Fibroblast of skin of left biceps (primary cell): ENCODE results near the gene RPL28.
A peak's percentile ranks its signal among the peaks of the same experiment; 100 is the strongest.
"Not testable (repeated sequence)": the region's sequence is repeated elsewhere in the genome, so short reads cannot be mapped to it uniquely, and the experiment has no call there.

Experiments
- DNase-seq, 2 experiments: peaks; one replicate each; pipeline ENCODE4 v3.0.0-alpha.2; 2013; ENCODE audit warnings: low read depth in 2 of 2

The RPL28 gene

GRCh38 chr19:55391702-55392615 is 6.2 kb downstream of the RPL28 start:
- DNase-seq = no peak

DNA sequence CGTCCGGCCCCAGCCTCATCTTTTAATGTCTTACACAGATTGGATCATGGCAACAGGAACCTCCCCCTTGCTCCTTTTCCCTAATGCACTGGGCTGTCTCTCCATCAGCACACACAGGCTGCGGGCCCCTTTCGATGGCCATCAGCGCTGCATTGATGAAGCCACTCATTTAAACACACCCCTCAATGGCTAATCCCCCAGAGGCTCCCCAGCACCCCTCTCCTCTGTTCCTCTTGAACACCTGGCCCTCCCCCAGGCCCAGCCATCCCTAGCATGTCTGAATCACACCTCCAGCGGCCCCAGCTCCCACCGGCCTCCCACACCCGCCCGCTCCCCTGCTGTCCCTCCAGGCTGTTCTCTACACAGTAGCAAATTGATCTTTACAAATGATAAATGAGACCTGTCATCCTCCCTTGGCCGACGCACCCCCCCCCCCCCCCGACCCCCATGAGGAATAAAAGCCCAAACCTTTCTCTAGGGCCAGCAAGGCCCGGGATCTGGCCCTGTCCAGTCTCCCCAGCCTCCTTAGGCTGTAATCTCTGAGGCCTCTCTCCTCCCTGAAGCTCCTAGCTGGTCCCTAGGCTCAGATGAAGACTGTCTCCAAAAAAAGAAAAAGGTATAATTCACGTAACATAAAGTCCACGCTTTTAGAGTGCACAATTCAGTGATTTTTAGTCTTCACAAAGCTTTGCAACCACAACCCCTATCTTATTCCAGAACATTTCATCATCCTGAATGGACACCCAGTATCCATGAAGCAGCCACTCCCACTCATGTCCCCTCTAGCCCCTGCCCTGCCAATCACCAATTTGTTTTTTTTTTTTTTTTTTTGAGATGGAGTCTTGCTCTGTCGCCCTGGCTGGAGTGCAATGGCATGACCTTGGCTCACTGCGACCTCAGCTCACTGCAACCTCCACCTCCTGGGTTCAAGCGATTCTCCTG is 7.4 kb downstream of the RPL28 start:
- no peak for DNase-seq

GRCh38 chr19:55398200-55398925 is 12.6 kb downstream of the RPL28 start:
- no peak for DNase-seq

GRCh38 chr19:55400281-55401087 is 14.8 kb downstream of the RPL28 start:
- DNase-seq = no peak

DNA sequence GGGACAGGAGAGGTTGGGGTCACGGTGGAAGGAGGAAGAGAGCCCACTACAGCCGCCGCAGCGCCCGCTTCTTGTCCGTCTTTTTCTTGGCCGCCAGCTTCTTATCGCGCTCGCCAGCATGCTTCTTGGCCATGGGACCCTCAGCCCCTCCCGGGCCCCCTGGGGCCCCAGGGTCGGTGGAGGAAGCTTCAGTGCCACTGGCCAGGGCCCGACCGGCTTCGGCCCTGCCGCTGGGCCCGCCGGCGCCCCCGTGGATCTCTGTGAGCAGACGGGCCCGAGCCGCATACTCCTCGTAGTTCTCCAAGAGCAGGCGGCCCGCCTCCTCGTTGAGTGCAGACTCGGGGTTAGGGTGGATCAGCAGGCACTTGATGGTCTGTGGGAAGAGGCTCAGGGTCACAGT is 15.7 kb downstream of the RPL28 start:
- DNase-seq = not testable (repeated sequence)

GRCh38 chr19:55402509-55402908 is 16.8 kb downstream of the RPL28 start:
- DNase-seq = no peak

DNA sequence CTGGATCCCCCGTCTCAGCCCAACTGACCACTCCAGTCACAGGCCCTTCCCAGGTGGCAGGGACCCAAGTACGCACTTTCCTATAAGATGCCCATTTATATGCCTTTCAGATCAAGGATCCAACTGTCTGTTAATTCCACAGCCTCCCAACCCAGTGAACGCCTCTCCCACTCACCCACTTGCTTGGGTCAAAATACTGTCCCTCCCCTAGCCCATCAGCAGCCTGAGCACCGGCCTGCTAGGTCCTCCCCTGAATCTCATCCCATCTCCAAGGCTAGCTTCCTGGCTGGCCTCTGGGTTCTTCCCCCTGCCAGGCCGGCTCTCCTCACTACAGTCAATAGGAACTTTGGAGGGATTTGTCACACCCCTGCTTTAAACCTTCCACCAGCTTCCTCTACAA is 19.9 kb downstream of the RPL28 start:
- no peak for DNase-seq

DNA sequence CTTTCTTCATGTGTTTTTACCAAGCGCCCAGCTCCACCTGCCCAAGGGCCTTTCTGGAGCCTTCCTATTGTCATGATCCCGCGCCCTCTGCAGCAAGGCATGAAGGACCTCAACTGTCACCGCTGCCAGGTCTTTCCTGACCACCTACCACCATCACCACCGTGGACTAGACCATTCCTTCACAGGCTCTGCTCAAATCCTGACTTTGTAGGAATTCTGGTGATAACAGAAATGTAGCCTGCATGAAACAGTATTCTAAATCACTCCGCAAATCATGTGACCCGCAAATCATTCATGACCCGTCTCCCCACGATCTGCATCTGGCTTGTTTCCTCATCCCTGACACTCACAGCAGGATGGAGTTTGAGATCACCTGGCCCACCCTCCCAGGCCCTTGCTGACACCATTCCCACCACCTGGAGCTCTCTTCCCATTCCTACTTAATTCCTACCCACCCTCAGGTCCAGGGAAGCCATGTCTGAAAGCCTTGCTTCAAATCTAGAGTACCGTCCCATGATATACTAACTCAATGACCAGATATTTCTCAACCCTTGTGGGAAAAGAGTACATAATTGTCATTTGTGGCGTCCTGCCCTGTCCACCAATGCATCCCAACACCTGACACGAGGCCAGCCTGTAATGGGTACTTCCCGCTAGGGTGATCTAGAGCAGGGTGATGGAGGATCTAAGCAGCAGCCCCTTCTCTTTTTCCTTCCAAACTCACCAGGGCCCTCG is 20.5 kb downstream of the RPL28 start:
- no peak for DNase-seq

- DNase-seq = no peak
Observed at GRCh38 chr19:55406826-55407549, 21.3 kb downstream of the RPL28 start.

DNA sequence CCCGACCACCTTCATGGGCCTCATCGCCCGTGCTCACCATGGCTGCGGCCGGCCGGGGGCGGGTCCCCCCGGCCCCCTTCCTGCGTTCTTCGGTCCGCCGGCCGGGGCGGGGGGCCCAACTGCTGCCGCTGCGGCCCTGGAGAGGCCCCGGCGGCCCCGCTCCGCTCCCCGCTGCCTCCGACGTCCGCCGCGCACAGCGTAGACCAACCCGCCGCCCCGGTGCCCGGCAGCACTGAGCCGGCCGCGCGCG is 21.7 kb downstream of the RPL28 start, which contains the start of gene UBE2S:
UBE2S (minus strand) TSS at position 239 of the 250 bp plus-strand sequence; CDS start at position 40, 199 bp downstream.
- not testable (repeated sequence) for DNase-seq

DNA sequence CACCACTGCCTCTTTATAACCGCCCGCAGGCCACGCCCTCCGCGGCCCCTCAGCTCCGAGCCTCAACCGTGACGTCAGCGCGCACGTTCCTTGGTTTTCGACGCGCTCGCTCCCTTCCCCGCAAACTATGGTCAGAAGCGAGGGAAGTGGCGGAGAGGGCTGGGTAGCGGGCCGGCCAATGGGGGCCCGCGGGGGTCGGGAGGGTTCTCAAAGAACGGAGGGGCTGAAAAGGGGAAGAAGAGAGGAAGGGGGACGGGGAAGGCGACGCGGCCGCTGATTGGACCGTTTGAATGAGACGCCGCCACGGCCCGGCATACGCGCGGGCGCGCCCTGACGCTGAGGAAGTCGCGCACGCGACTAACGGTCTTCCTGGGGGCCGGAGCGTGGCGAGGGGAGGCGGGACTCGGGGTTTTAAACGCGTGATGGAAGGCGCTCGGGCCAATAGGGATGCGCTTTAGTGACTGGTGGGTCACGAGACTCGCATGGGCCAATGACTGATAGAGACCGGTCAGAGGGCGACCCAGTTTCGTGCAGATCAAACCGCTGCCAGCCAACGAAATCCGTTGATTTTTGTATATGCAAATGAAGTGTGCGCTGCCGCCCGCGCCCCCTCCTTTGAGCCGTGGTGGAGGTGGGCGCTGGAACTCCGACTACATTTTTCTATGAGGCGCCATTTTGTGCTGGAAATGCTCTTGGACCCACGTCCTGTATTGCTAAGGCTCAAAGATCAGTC is 22.2 kb downstream of the RPL28 start:
- peak; percentile 99 for DNase-seq

- no peak for DNase-seq
Observed at GRCh38 chr19:55408533-55408872, 22.8 kb downstream of the RPL28 start.

DNA sequence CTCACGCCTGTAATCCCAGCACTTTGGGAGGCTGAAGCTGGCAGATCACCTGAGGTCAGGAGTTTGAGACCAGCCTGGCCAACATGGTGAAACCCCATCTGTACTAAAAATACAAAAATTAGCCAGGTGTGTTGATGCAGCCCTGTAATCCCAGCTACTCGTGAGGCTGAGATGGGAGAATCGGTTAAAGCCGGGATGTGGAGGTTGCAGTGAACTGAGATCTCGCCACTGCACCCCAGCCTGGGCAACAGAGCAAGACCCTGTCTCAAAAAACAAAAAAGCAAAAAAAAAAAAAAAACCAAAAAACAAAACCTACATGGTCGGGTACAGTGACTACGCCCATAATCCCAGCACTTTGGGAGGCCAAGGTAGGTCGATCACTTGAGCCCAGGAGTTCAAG is 23.4 kb downstream of the RPL28 start:
- DNase-seq = not testable (repeated sequence)

- DNase-seq = no peak
Observed at GRCh38 chr19:55410168-55410567, 24.4 kb downstream of the RPL28 start.

GRCh38 chr19:55418185-55418584 is 32.5 kb downstream of the RPL28 start:
- peak; percentile 41 to 51 for DNase-seq

- no peak for DNase-seq
Observed at GRCh38 chr19:55419103-55419502, 33.4 kb downstream of the RPL28 start.

DNA sequence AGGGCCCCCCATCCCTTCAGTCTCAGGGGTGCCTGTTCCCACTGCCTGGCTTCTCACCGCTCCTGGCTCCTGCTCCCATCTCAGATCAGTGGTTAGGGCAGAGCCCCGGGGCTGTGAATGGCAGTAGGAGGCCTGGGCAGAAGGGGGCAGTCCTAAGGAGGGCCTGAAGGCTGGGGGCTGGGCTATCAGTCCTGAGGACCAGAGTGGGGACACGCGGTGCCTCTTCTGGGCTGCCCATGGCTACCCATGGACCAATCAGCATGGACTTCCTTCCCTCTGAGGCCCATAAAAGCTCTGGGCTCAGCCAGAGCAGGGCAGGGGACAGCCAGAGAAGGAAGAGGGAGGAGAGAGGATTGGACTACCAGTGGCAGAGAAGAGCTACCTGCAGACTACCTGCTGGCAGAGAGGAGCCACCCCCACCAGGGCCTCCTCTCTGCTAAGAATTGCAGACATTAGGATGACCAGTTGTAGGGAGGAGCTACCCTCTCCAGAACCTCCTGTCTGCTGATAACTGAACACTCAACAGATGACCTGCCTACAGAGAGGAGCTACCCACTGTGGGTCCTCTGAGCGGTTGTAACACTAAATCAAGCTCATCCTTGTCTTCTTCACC is 34.0 kb downstream of the RPL28 start:
- DNase-seq = no peak

GRCh38 chr19:55421281-55421680 is 35.5 kb downstream of the RPL28 start:
- DNase-seq = not testable (repeated sequence)
